GM18861 (cell line): ENCODE results near the gene KARS1.

Experiments used
- ATAC-seq: cut with Tn5 transposase; IDR thresholded peaks from one replicate; pipeline ENCODE4 v1.9.1; 2021; ENCODE audit not compliant: unreplicated experiment

The KARS1 gene

GRCh38 chr16:75588716-75589115 lies 58.7 kb downstream of the KARS1 start:
- ATAC-seq, result no peak

- ATAC-seq, result no peak
Measured at GRCh38 chr16:75584108-75584507, 63.4 kb downstream of the KARS1 start.

GRCh38 chr16:75579281-75579834 lies 68.1 kb downstream of the KARS1 start:
- ATAC-seq, result no peak

- ATAC-seq, result no peak
Measured at GRCh38 chr16:75578725-75579124, 68.7 kb downstream of the KARS1 start.

GRCh38 chr16:75578212-75578611 lies 69.3 kb downstream of the KARS1 start:
- no peak for ATAC-seq
